Measurements from ENCODE around the gene TTYH3. TPM values are rescaled to one million over a fixed set of nuclear protein-coding genes. Genes with fewer than 3 reads are reported as not detected.

TTYH3 gene
- total RNA-seq, 2 experiments from 2014 or later = 23.8 to 63.6 TPM

GRCh38 chr7:2628891-2629290, 2.9 kb upstream of the TTYH3 start:
- CTCF ChIA-PET (ENCODE audit: unreplicated experiment) = no interaction called here
- intact Hi-C loops (cut with micrococcal nuclease; ENCODE audit: unreplicated experiment) = no loop called here
- H3K36me3 ChIP-seq (ENCODE audit: insufficient read depth, low read length) = no peaks in the 10 kb centered on the region
- H3K4me3 ChIP-seq (ENCODE audit: low read depth, low read length, poor library complexity, severe bottlenecking) = no peak overlapping the region
- H3K4me2 ChIP-seq (ENCODE audit: low read length) = no peak overlapping the region
- BruUV-seq (replicated peaks) = no TSS peak
- TF ChIP-seq EZH2phosphoT487 (IDR thresholded peaks at IDR 0.05; ENCODE audit: borderline replicate concordance, low read depth, low read length) (no peak), CTCF (conservative IDR thresholded peaks at IDR 0.05; ENCODE audit: low read length) (no peak)
- POLR2A ChIA-PET = interaction anchor here (0.6 to 0.7 kb wide), 2 partner anchors 348 to 604 kb away, joined by 3 read pairs; no protein-coding TSS in a partner anchor
- no peaks in the 10 kb centered on the region for H3K9me3 ChIP-seq (ENCODE audit: low read length)
- no peaks in the 10 kb centered on the region for H3K9me2 ChIP-seq (ENCODE audit: insufficient read depth, low read length)
- H2AFZ ChIP-seq (ENCODE audit: low read length) = no peak overlapping the region
- H3K79me2 ChIP-seq (ENCODE audit: insufficient read depth, low read depth, low read length) = no peaks in the 10 kb centered on the region
- H3K4me1 ChIP-seq (ENCODE audit: insufficient read depth, low read length, poor library complexity, severe bottlenecking) = peaks cover 20% of the 10 kb centered on the region
- no peak overlapping the region for H3K27ac ChIP-seq (ENCODE audit: low read depth, low read length, poor library complexity, severe bottlenecking)
- no peak for DNase-seq (ENCODE audit: low spot score)
- H4K20me1 ChIP-seq (ENCODE audit: insufficient read depth, low read length) = no peaks in the 10 kb centered on the region

- Histone ChIP-seq H3K36me3 (ENCODE audit: insufficient read depth, low read length) (no peaks in the 10 kb centered on the region), H3K9me2 (ENCODE audit: insufficient read depth, low read length) (no peaks in the 10 kb centered on the region), H3K4me3 (ENCODE audit: low read depth, low read length, poor library complexity, severe bottlenecking) (no peak overlapping the region), H4K20me1 (ENCODE audit: insufficient read depth, low read length) (no peaks in the 10 kb centered on the region), H3K4me2 (ENCODE audit: low read length) (no peak overlapping the region), H2AFZ (ENCODE audit: low read length) (no peak overlapping the region), H3K27ac (ENCODE audit: low read depth, low read length, poor library complexity, severe bottlenecking) (no peak overlapping the region), H3K4me1 (ENCODE audit: insufficient read depth, low read length, poor library complexity, severe bottlenecking) (peaks cover 23% of the 10 kb centered on the region), H3K79me2 (ENCODE audit: insufficient read depth, low read depth, low read length) (no peaks in the 10 kb centered on the region), H3K9me3 (ENCODE audit: low read length) (no peaks in the 10 kb centered on the region)
- BruUV-seq (replicated peaks) = no TSS peak
- ChIA-PET POLR2A (no interaction called here), CTCF (ENCODE audit: unreplicated experiment) (no interaction called here)
- intact Hi-C loops (cut with micrococcal nuclease; ENCODE audit: unreplicated experiment) = no loop called here
- no peak for DNase-seq (ENCODE audit: low spot score)
- TF ChIP-seq CTCF (conservative IDR thresholded peaks at IDR 0.05; ENCODE audit: low read length) (no peak), EZH2phosphoT487 (IDR thresholded peaks at IDR 0.05; ENCODE audit: borderline replicate concordance, low read depth, low read length) (no peak)
These were observed 1.8 kb upstream of the TTYH3 start for GRCh38 chr7:2629746-2630681.

Measured in OCI-LY7 (cell line).